ENCODE measurements around the gene DCAF12L2. TPM values are rescaled to one million over a fixed set of nuclear protein-coding genes. Genes with fewer than 3 reads are reported as not detected.

Gene DCAF12L2
- total and polyA plus RNA-seq, 2 of the 4 experiments (the other 2 are of a cell fraction) = not detected

DNA sequence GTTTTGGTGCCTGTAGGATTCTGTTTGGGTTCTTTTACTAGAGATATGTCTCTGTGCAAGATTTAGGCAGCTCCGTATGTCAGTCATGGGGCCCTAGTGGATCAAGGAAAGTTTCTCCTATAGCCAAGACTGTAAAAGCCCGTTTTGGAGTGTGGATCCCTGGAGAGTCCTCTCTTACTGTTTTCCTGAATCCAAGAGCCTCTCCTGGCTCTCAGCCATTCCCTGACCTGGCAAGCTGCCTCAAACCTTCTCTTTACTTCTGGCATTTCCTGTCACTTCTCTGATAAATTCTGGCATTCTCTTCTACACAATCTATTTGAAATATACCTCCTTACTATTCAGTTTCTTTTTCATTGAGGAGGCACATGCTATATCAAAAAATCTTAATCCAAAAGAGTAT lies 41.4 kb downstream of the DCAF12L2 start:
- Histone ChIP-seq H3K27ac (ENCODE audit: insufficient read depth, low read length) (no peak overlapping the region), H4K8ac (ENCODE audit: low read depth in 2 of 2, low read length in 2 of 2) (no peak overlapping the region), H3K14ac (replicated peaks; ENCODE audit: low read depth, low read length) (no peak overlapping the region), H3K4me3 (ENCODE audit: insufficient read depth, low read depth, low read length) (no peak overlapping the region), H3K4me1 (ENCODE audit: control insufficient read depth, insufficient read depth, low read length) (no peaks in the 10 kb centered on the region), H2AFZ (replicated peaks; ENCODE audit: low read length, poor library complexity) (no peak overlapping the region), H2AK9ac (replicated peaks; ENCODE audit: low read depth, low read length, poor library complexity) (no peak overlapping the region), H3K23ac (ENCODE audit: low read depth, low read length) (no peak overlapping the region), H3K9ac (ENCODE audit: low read depth, low read length) (no peak overlapping the region), H3K56ac (ENCODE audit: extremely low read depth, insufficient read depth, low read length) (no peak overlapping the region), H4K20me1 (ENCODE audit: insufficient read depth, low read length) (no peaks in the 10 kb centered on the region), H3K4me2 (ENCODE audit: low read depth, low read length) (no peak overlapping the region), H2BK5ac (ENCODE audit: low read depth, low read length, poor library complexity, severe bottlenecking) (no peak overlapping the region), H4K5ac (ENCODE audit: low read depth, low read length) (no peak overlapping the region), H3K9me1 (ENCODE audit: insufficient read depth, low read length) (no peaks in the 10 kb centered on the region), H2BK120ac (ENCODE audit: low read depth, low read length) (no peak overlapping the region), H3K18ac (ENCODE audit: low read depth, low read length) (no peak overlapping the region), H2AK5ac (ENCODE audit: low read depth, low read length) (no peak overlapping the region), H2BK15ac (ENCODE audit: low read depth, low read length) (no peak overlapping the region), H3K79me1 (ENCODE audit: low read depth in 1 of 2, low read length in 2 of 2) (no peaks in the 10 kb centered on the region), H3K36me3 (ENCODE audit: control insufficient read depth, insufficient read depth, low read length) (no peaks in the 10 kb centered on the region), H2BK20ac (ENCODE audit: low read depth, low read length) (no peak overlapping the region), H4K91ac (ENCODE audit: insufficient read depth, low read depth, low read length) (no peak overlapping the region), H3K4ac (ENCODE audit: low read depth, low read length) (no peak overlapping the region), H3K9me3 (ENCODE audit: control insufficient read depth, insufficient read depth, low read length) (peaks cover 4% of the 10 kb centered on the region; the same call in 1 of the 2 replicates), H3K27me3 (ENCODE audit: control insufficient read depth, insufficient read depth, low read length) (no peaks in the 10 kb centered on the region)
- ChIA-PET CTCF (no interaction called here), POLR2A (ENCODE audit: unreplicated experiment) (no interaction called here)
- no peak for TF ChIP-seq RFX5 (IDR thresholded peaks at IDR 0.05; ENCODE audit: low read depth, low read length)
- TF ChIP-seq CEBPB (IDR thresholded peaks at IDR 0.05; ENCODE audit: low read depth, low read length) = no peak
- TF ChIP-seq, protein P1, sequence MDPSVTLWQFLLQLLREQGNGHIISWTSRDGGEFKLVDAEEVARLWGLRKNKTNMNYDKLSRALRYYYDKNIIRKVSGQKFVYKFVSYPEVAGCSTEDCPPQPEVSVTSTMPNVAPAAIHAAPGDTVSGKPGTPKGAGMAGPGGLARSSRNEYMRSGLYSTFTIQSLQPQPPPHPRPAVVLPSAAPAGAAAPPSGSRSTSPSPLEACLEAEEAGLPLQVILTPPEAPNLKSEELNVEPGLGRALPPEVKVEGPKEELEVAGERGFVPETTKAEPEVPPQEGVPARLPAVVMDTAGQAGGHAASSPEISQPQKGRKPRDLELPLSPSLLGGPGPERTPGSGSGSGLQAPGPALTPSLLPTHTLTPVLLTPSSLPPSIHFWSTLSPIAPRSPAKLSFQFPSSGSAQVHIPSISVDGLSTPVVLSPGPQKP (IDR thresholded peaks at IDR 0.05; ENCODE audit: borderline replicate concordance, low read depth, low read length) = no peak
- TF ChIP-seq CHD1 (IDR thresholded peaks at IDR 0.05; ENCODE audit: low read depth, low read length) = no peak
- TF ChIP-seq BHLHE40 (IDR thresholded peaks at IDR 0.05; ENCODE audit: low read depth, low read length) = no peak
- dilution Hi-C loops (cut with HindIII; ENCODE audit: low sequenced_read_pairs, unreplicated experiment) (no loop called here), in situ Hi-C loops (cut with MboI; ENCODE audit: low sequenced_read_pairs) (no loop called here), intact Hi-C loops (cut with micrococcal nuclease) (no loop called here)
- DNase-seq (no peak), ATAC-seq (ENCODE audit: low read depth) (no peak)
- no TSS peak for BruUV-seq (replicated peaks)
- no CpG with 5 or more reads among the region's 2 CpGs for WGBS, 2 experiments (ENCODE audit: extremely low coverage in 2 of 2, insufficient read length in 1 of 2)
